HG03025 (cell line): ENCODE data around the gene CLMN.
"Not testable (repeated sequence)": the region's sequence is repeated elsewhere in the genome, so short reads cannot be mapped to it uniquely, and the experiment has no call there.

ENCODE experiments used
- ATAC-seq: cut with Tn5 transposase; IDR thresholded peaks from one replicate; pipeline ENCODE4 v1.9.1; 2021; ENCODE audit warnings: mild to moderate bottlenecking, moderate library complexity; ENCODE audit not compliant: unreplicated experiment, low FRiP score

CLMN gene

GRCh38 chr14:95204705-95205104, 115.0 kb downstream of the CLMN start:
- ATAC-seq = no peak

- not testable (repeated sequence) for ATAC-seq
Observed at GRCh38 chr14:95201745-95202144, 118.0 kb downstream of the CLMN start.

- no peak for ATAC-seq
Observed at GRCh38 chr14:95200404-95200803, 119.3 kb downstream of the CLMN start.

GRCh38 chr14:95199298-95199983, 120.3 kb downstream of the CLMN start:
- ATAC-seq = no peak

- ATAC-seq = no peak
Observed at GRCh38 chr14:95198320-95198719, 121.4 kb downstream of the CLMN start.

- no peak for ATAC-seq
Observed at GRCh38 chr14:95197551-95197950, 122.2 kb downstream of the CLMN start.

GRCh38 chr14:95196826-95197545, 122.7 kb downstream of the CLMN start:
- ATAC-seq = no peak

GRCh38 chr14:95196268-95196667, 123.4 kb downstream of the CLMN start:
- no peak for ATAC-seq

GRCh38 chr14:95195031-95195430, 124.7 kb downstream of the CLMN start:
- ATAC-seq = no peak

GRCh38 chr14:95193081-95193480, 126.6 kb downstream of the CLMN start:
- ATAC-seq = no peak

GRCh38 chr14:95192311-95192710, 127.4 kb downstream of the CLMN start:
- ATAC-seq = no peak

- no peak for ATAC-seq
Observed at GRCh38 chr14:95191445-95192199, 128.1 kb downstream of the CLMN start.

GRCh38 chr14:95190857-95191256, 128.9 kb downstream of the CLMN start:
- no peak for ATAC-seq

- no peak for ATAC-seq
Observed at GRCh38 chr14:95190346-95190840, 129.3 kb downstream of the CLMN start.

GRCh38 chr14:95189367-95190132, 130.2 kb downstream of the CLMN start:
- ATAC-seq = no peak

GRCh38 chr14:95188380-95188779, 131.3 kb downstream of the CLMN start:
- no peak for ATAC-seq

- ATAC-seq = no peak
Observed at GRCh38 chr14:95185767-95186392, 133.8 kb downstream of the CLMN start.

GRCh38 chr14:95185033-95185766, 134.5 kb downstream of the CLMN start:
- no peak for ATAC-seq

GRCh38 chr14:95184413-95184790, 135.3 kb downstream of the CLMN start:
- ATAC-seq = no peak
